ES-I3 (cell line): ENCODE measurements around the gene TOE1.
"Not testable (repeated sequence)": the region's sequence is repeated elsewhere in the genome, so short reads cannot be mapped to it uniquely, and the experiment has no call there.

Source experiments
- H3K36me3 ChIP-seq: 2 replicates; pipeline ENCODE4 v1.6.1; 2013; ENCODE audit warnings: mild to moderate bottlenecking, low read length, control low read depth, moderate library complexity; ENCODE audit not compliant: insufficient read depth
- H3K4me1 ChIP-seq: 2 replicates; pipeline ENCODE4 v1.6.1; 2013; ENCODE audit warnings: mild to moderate bottlenecking, control low read depth, low read length; ENCODE audit not compliant: insufficient read depth
- H3K9ac ChIP-seq: 2 replicates; pipeline ENCODE4 v1.6.1; 2013; ENCODE audit warnings: low read depth, mild to moderate bottlenecking, low read length, moderate library complexity
- H3K9me3 ChIP-seq: 2 replicates; pipeline ENCODE4 v1.6.1; 2013; ENCODE audit warnings: mild to moderate bottlenecking, low read length, moderate library complexity; ENCODE audit not compliant: control insufficient read depth, insufficient read depth

TOE1 gene

DNA sequence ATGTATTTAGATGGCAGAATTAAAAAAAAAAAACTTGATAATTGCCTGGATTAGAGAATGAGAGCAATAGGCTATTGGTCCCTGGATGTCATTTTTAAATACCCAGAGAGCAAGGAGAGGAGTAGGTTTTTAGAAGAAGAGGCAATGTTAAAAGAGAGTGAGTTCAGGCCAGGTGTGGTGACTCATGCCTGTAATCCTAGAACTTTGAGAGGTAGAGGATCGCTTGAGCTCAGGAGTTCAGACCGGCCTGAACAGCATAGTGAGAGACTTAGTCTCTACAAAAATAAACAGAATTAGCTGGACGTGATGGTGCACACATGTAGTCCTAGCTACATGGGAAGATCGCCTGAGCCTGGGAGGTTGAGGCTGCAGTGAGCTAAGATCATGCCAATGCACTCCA, 16.2 kb downstream of the TOE1 start:
- Histone ChIP-seq H3K9me3 (no peaks in the 10 kb centered on the region), H3K4me1 (peaks cover 21% of the 10 kb centered on the region), H3K9ac (no peak overlapping the region), H3K36me3 (no peaks in the 10 kb centered on the region)

DNA sequence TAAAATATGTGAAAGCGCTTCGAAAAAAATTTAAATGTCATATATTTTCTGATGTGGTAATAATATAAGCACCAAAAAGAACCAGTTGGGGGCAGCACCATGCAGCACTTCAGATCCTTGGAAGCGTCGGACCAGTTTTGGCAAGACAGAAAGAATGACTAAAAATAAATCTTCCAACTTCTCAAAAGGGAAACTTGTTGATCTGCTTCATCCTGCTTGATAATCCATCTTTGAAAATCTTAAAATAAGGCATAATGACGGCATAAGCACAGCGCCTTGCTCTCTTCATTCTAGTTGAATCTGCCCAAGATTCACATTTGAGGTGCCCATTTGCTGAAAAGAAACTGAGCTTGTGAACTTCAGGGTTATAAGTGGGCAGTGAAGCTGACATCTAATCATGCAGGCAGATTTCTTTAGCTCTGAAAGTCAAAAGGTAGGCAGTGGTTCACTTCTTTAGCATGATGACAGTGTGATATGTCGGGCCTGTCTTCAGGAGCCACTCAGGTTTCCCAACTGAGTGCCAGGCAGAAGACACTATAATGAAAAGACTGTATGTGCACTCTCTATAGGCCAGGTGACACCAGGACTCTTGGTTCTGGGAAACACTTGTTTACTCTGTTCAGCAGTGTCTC, 20.0 kb downstream of the TOE1 start:
- Histone ChIP-seq H3K4me1 (peaks cover 26% of the 10 kb centered on the region), H3K9me3 (no peaks in the 10 kb centered on the region; the same call in 1 of the 2 replicates), H3K9ac (0 out of 2 replicates have a peak overlapping the region, but pooled peaks have one; percentile 7), H3K36me3 (no peaks in the 10 kb centered on the region)

DNA sequence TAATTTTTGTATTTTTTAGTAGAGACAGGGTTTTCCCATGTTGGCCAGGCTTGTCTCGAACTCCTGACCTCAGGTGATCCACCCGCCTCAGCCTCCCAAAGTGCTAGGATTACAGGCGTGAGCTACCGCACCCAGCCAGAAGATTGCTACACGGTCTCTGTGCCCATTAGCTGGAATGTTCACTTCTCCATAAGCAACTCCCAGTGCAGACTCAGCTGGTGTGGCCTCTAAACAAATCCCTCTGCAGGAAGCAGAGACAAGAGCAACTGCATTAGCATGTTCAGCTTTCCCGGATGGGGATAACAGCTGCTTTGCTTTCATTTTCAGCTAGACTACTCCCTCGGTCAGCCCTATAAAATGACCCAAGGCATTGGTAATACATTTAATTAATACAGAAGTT, 21.0 kb downstream of the TOE1 start:
- H3K9me3 ChIP-seq, H3K36me3 ChIP-seq: not testable (repeated sequence)
- peak overlapping the region; percentile 0; the same call in 1 of the 2 replicates for H3K9ac ChIP-seq
- H3K4me1 ChIP-seq = peaks cover 22% of the 10 kb centered on the region

DNA sequence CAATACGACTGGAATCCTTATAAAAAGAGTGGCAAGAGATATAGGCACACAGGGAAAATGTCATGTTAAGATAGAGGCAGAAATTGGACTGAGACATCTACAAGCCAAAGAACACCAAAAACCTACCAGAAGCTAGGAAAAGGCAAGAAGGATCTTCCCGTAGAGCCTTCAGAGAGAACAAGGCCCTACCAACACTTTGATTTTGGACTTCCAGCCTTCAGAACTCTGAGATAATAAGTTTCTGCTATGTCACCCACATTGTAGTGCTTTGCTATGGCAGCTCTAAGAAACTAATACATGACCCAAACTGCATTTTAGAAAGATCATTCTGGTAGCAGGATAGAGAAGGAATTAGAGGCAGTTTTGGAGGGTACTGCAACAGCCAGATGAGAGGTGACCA, 24.3 kb downstream of the TOE1 start:
- Histone ChIP-seq H3K9ac (no peak overlapping the region), H3K36me3 (no peaks in the 10 kb centered on the region), H3K4me1 (peaks cover 18% of the 10 kb centered on the region), H3K9me3 (no peaks in the 10 kb centered on the region; the same call in 1 of the 2 replicates)

DNA sequence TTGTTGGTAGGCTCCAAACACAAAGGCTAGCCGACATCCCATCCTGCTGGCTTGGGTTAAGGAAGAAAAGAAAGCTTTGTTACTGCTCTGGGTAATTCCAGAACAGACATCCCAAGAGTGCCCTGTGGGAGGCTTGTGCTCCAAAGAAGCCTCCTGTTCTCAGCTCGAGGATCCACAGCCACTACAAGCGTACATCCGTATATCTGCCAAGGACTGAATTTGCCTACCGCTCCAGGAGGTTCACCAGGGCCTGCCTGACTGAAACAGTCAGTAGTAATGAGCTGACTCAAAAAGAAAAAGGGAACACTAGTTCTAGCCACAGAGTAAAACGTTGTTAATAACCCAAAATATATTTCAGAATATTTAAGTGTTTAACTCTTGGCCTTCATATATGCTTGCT, 25.1 kb downstream of the TOE1 start:
- Histone ChIP-seq H3K9ac (no peak overlapping the region), H3K36me3 (no peaks in the 10 kb centered on the region), H3K9me3 (no peaks in the 10 kb centered on the region; the same call in 1 of the 2 replicates), H3K4me1 (peaks cover 15% of the 10 kb centered on the region)

DNA sequence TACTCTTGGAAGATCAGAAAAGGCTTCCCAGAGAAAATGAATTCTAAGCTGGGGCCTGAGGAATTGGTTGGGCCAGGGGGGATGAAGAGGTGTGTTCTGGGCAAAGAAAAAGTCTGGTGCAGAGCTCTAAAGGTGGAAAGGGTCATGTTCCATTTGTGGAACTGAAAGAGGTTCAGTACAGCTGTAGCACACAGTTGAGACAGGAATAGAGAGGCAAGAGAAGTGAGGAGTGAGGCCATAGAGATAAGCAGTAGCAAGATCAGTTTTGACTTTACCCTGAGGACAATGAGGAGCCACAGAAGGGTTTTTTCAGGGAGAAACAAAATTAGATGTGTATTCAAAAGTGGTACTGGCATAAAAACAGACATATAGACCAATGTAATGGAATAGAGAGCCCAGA, 30.6 kb downstream of the TOE1 start:
- no peaks in the 10 kb centered on the region for H3K9me3 ChIP-seq
- H3K9ac ChIP-seq = no peak overlapping the region
- H3K4me1 ChIP-seq = no peaks in the 10 kb centered on the region
- H3K36me3 ChIP-seq = no peaks in the 10 kb centered on the region

DNA sequence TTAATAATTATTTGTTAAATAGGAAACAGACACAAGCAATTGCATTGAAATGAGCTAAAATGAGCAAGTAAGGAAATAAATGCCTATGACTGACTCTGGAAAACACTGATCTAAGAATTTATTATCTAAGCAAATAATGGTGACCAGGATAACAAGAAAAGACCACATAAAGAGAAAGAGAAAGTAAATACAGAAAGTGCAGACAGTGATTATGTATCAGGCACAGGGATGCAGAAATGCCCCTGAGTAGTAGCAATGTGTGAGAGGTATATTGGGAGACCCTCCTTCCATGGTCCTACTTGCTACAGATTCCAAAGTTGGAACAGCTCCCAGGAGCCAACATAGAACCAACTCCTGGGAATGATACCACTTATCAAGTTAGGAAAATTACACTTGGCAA, 33.6 kb downstream of the TOE1 start:
- Histone ChIP-seq H3K9ac (no peak overlapping the region), H3K36me3 (no peaks in the 10 kb centered on the region), H3K9me3 (no peaks in the 10 kb centered on the region), H3K4me1 (no peaks in the 10 kb centered on the region)

DNA sequence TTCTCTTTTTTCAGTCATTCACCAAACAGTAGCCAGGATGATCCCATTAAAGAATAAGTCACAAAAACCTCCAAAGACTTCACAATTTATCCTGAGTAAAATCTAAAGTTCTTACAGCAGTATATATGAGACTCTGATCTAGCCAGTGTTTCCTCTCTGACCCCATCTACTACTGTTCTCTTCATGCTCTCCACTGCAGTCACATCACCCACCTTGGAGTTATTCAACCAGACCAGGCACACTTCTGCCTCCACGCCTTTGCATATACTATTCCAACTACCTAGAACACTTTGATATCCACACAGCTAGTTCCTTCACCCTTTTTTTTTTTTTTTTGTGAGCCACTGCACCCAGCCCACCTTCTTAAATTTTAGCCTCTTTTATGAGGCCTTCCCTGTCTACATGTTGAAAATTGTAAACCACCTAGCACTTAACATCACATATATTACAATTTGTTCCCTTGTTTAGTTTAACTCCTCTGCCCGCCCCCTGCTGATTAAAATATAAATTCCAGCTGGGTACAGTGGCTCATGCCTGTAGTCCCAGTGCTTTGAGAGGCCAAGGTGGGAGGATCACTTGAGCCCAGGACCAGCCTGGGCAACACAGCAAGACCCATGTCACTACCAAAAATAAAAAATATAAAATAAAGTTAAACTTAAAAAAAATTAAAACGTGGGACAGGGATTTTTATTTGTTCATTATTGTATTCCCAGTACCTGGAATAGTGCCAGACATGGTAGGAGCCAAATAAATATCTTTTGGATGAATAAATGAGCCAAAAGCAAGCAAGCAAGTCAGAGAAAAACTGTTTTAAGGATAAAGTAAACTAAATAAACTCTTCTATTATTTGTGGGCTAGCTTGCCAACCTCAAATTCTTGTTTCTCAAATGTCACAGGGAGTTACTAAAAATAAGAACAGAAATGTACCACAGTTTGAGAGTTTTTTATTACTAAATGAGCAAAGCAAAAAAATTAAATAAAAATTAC, 35.4 kb downstream of the TOE1 start:
- no peak overlapping the region for H3K9ac ChIP-seq
- H3K9me3 ChIP-seq = no peaks in the 10 kb centered on the region
- no peaks in the 10 kb centered on the region for H3K4me1 ChIP-seq
- H3K36me3 ChIP-seq = no peaks in the 10 kb centered on the region

DNA sequence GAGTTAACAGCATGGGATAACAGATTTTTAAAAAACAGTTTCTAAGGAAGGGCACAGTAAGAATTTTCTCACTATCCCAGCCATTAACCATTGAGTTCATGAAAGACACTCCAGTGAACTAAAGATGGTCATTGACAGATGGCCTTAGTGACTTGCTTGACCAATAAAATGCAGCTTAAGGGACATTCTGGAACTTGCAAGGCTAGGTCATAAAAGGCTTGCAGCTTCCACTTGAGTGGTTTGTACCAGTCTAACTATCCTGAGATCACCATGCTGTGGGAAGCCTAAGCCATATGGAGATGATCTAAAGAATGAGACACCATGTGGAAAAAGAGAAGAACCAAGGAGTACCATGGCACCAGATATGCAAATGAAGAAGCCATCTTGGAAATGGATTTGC, 38.2 kb downstream of the TOE1 start:
- no peak overlapping the region for H3K9ac ChIP-seq
- no peaks in the 10 kb centered on the region for H3K36me3 ChIP-seq
- H3K9me3 ChIP-seq = no peaks in the 10 kb centered on the region
- H3K4me1 ChIP-seq = no peaks in the 10 kb centered on the region

DNA sequence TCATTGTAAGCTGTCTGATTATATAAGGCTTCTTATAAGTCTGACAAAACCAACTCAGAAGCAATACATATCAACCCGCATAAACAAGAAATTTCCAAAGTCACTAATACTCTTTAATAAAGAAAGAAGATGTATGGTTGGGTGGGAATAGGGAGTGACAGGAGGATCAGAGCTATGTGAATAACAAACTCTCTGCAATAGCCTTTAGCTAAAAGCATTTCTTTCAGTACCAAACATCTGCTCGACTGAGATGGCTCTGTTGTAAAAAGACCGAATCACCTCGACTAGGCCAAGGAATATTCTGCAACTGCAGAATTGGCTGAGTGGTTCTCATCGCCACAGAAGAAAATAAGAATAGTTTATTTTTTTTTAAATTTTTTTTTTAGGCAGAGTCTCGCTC, 39.6 kb downstream of the TOE1 start:
- Histone ChIP-seq H3K4me1 (no peaks in the 10 kb centered on the region), H3K9me3 (no peaks in the 10 kb centered on the region), H3K9ac (no peak overlapping the region), H3K36me3 (no peaks in the 10 kb centered on the region)

DNA sequence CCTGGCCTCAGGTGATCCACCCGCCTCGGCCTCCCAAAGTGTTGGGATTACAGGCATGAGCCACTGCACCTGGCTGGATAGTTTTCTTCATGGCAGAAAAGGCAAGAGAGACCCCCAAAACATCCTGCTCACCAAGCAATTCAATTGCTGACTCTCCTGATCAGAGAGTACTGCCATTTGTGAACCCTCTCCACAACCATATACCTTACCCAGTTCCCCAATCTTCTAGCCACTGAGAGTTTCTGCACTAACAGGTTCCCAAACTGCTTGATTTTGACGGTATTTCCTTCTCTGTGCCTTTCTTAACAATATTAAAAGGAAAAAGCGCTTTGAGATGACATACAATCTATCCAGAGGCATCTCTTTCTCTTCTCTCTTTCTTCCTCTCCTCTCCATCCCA, 40.2 kb downstream of the TOE1 start:
- Histone ChIP-seq H3K9ac (no peak overlapping the region), H3K9me3 (no peaks in the 10 kb centered on the region), H3K36me3 (no peaks in the 10 kb centered on the region), H3K4me1 (no peaks in the 10 kb centered on the region)

DNA sequence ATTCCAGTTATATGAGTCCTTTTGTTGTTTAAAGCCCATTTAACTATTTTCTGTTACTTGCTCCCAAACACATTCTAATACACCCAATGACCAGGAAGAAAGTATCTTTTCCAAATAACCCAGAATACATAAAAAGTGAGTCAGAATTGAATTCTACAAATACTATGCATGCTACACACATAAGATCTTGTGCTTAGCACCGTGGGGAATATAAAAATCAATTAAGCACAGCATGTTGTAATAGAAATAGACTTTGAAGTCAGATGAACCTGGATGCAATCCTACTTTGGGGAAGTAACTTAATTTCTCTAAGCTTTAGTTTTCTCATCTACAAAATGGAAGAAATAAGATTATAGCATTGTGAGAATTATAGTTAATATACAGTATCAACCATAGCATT, 40.8 kb downstream of the TOE1 start:
- no peak overlapping the region for H3K9ac ChIP-seq
- no peaks in the 10 kb centered on the region for H3K4me1 ChIP-seq
- H3K9me3 ChIP-seq = no peaks in the 10 kb centered on the region
- H3K36me3 ChIP-seq = no peaks in the 10 kb centered on the region

DNA sequence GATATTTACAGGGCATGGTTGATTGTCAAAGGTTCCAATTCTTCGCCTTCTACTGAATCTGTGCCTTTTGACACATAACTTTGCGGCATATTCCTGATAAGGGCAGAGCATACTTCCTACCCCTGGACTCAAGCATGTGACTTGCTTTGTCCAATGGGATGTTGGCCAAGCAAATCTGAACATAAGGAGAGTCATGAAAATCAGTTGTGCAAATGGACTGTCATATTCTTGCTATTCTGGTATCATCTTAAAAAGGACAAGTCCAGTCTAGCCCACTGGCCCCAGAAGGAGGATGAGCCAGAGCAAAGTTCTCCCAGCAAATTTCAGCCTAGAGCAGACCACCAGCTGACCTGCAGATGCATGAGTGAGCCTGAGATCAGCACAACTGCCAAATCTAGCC, 41.3 kb downstream of the TOE1 start:
- no peaks in the 10 kb centered on the region for H3K36me3 ChIP-seq

DNA sequence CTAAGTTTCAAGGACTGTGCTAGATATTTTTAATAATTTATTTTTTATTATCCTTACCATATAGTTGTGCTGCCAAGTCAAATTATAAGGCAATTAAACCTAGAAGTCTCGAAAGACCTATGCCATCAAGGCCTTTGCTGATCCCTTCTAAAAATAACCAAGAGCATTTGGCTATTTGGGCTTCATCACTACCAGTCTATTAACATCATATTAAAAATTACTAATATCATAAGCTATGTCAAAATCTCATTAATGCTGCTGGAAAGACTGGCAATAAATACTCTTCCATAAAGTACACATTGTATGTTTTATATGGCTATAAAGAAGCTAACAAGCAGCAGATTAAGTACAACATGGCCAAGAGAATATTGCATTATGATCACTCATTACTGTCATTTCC, 43.2 kb downstream of the TOE1 start:
- H3K9ac ChIP-seq = no peak overlapping the region
- no peaks in the 10 kb centered on the region for H3K36me3 ChIP-seq
- no peaks in the 10 kb centered on the region for H3K4me1 ChIP-seq
- no peaks in the 10 kb centered on the region for H3K9me3 ChIP-seq

More for the DNA sequence above, 41.3 kb downstream of the TOE1 start:
- Histone ChIP-seq H3K9ac (no peak overlapping the region), H3K9me3 (no peaks in the 10 kb centered on the region), H3K4me1 (no peaks in the 10 kb centered on the region)

DNA sequence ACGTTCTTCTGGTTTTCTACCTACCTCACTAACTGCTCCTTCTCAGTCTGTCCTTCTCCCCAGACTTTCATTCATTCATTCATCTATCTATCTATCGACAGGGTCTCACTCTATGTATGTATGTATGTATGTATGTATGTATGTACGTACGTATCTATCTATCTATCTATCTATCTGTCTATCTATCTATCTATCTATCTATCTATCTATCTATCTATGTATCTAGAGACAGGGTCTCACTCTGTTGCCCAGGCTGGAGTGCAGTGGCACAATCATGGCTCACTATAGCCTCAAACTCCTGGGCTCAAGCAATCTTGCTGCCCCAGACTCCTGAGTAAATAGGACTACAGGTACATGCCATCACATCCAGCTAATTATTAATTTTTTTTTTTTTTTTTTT, 44.2 kb downstream of the TOE1 start:
- not testable (repeated sequence) for H3K9me3 ChIP-seq, H3K9ac ChIP-seq, H3K36me3 ChIP-seq, H3K4me1 ChIP-seq
